ENCODE measurements around the gene PMIS2.
"Not testable (repeated sequence)": the region's sequence is repeated elsewhere in the genome, so short reads cannot be mapped to it uniquely, and the experiment has no call there.

DNA sequence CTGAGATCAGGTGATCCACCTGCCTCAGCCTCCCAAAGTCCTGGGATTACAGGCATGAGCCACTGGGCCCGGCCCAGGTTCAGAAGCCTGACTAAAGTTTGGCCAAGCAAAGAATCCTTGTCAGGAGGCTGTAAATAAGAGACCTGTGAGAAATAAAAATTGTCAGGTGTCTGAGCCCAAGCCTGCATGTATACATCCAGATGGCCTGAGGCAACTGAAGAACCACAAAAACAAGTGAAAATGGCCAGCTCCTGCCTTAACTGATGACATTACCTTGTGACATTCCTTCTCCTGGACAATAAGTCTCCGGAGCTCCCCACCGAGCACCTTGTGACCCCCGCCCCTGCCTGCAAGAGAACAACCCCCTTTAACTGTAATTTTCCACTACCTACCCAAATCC, 18.5 kb downstream of the PMIS2 start:
- not testable (repeated sequence) for TF ChIP-seq CTCF, POLR2A, POLR2AphosphoS5, EP300 (IDR thresholded peaks at IDR 0.05)
